Measurements from ENCODE around the gene CAST. TPM values are rescaled to one million over a fixed set of nuclear protein-coding genes. Genes with fewer than 3 reads are reported as not detected.

Gene CAST
- polyA plus RNA-seq, 1 experiment: 191 TPM

- H3K27me3 ChIP-seq (ENCODE audit: control insufficient read depth, insufficient read depth, low read length): no peaks in the 10 kb centered on the region
- DNase-seq (ENCODE audit: low read depth, low spot score): no peak
- H3K27ac ChIP-seq (ENCODE audit: low read depth, low read length): no peak overlapping the region
- TF ChIP-seq CTCF (IDR thresholded peaks at IDR 0.05; ENCODE audit: low read depth, low read length): no peak
- no peaks in the 10 kb centered on the region for H3K9me3 ChIP-seq (ENCODE audit: control insufficient read depth, insufficient read depth, low read length)
- ChIA-PET CTCF (interaction anchor here (0.7 to 1.8 kb wide), 4 partner anchors 14 to 120 kb away, joined by 3 to 5 read pairs (median 4); no protein-coding TSS in a partner anchor), POLR2A (no interaction called here)
- no peak overlapping the region for H3K4me3 ChIP-seq (ENCODE audit: low read depth, low read length)
Observed at GRCh38 chr5:96733771-96734500, 71.8 kb downstream of the CAST start.

DNA sequence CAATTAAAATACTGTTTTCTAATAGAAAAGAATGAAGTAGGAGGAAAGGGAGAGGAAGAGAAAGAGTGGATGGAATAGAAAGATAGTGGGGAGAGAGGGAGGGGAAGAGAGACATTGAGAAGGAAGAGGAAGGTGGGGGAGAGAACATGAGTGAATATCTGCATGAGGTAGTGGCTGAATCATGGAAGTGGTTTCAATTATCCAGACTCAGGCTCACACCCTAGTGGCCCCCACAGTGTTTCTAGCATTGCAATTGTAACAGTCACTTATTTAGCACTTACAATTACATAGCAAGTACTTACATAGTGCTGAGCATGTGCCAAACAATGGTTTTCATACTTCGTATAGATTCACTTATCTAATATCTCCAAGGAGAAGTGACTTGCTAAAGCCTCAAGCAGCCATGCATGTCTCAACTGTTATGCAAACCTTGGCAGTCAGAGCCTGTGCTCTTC lies 72.7 kb downstream of the CAST start:
- ChIA-PET POLR2A (no interaction called here), CTCF (interaction anchor here (1.0 kb wide), 1 partner anchor 18 kb away, joined by 4 read pairs; no protein-coding TSS in a partner anchor)
- H3K4me3 ChIP-seq (ENCODE audit: low read depth, low read length): no peak overlapping the region
- H3K27me3 ChIP-seq (ENCODE audit: control insufficient read depth, insufficient read depth, low read length): no peaks in the 10 kb centered on the region
- no peak for DNase-seq (ENCODE audit: low read depth, low spot score)
- H3K27ac ChIP-seq (ENCODE audit: low read depth, low read length): no peak overlapping the region
- no peak for TF ChIP-seq CTCF (IDR thresholded peaks at IDR 0.05; ENCODE audit: low read depth, low read length)
- no peaks in the 10 kb centered on the region for H3K9me3 ChIP-seq (ENCODE audit: control insufficient read depth, insufficient read depth, low read length)

DNA sequence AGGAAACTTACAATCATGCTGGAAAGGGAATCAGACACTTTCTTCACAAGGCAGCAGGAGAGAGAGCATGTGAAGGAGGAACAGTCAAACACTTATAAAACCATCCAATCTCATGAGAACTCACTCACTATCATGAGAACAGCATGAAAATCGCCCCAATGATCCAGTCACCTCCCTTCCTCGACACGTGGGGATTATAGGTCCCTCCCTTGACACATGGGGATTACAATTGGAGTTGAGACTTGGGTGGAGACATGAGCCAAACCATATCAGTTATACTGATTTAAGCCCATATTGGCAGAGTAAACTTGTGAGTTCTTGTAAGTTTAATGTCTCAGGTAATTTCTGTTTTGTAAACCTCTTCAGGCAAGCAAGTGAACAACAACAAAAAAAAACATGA lies 74.8 kb downstream of the CAST start:
- H3K4me3 ChIP-seq (ENCODE audit: low read depth, low read length): no peak overlapping the region
- no peaks in the 10 kb centered on the region for H3K9me3 ChIP-seq (ENCODE audit: control insufficient read depth, insufficient read depth, low read length)
- no peak overlapping the region for H3K27ac ChIP-seq (ENCODE audit: low read depth, low read length)
- POLR2A ChIA-PET: no interaction called here
- CTCF ChIA-PET: no interaction called here
- DNase-seq (ENCODE audit: low read depth, low spot score): no peak
- no peaks in the 10 kb centered on the region for H3K27me3 ChIP-seq (ENCODE audit: control insufficient read depth, insufficient read depth, low read length)
- no peak for TF ChIP-seq CTCF (IDR thresholded peaks at IDR 0.05; ENCODE audit: low read depth, low read length)

DNA sequence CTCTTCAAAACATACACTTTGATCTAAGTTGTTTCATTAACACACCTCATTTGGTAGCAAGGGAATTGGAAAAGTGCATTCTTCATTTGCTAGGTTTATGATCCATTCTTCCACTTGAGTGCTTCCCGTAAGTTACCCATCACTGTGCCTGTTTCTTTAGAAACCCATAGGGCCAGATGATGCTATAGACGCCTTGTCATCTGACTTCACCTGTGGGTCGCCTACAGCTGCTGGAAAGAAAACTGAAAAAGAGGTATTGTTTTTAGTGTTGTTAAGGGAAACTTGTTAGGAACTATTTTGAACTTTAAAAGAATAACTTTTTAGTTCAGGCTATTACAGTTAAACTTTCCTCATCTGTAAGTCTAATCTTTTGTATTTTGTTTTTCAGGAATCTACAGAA lies 78.9 kb downstream of the CAST start:
- ChIA-PET CTCF (interaction anchor here (1.3 kb wide), 1 partner anchor 11 kb away, joined by 6 read pairs; no protein-coding TSS in a partner anchor), POLR2A (no interaction called here)
- DNase-seq (ENCODE audit: low read depth, low spot score): no peak
- Histone ChIP-seq H3K27ac (ENCODE audit: low read depth, low read length) (no peak overlapping the region), H3K4me3 (ENCODE audit: low read depth, low read length) (no peak overlapping the region), H3K9me3 (ENCODE audit: control insufficient read depth, insufficient read depth, low read length) (no peaks in the 10 kb centered on the region), H3K27me3 (ENCODE audit: control insufficient read depth, insufficient read depth, low read length) (no peaks in the 10 kb centered on the region)
- no peak for TF ChIP-seq CTCF (IDR thresholded peaks at IDR 0.05; ENCODE audit: low read depth, low read length)

GRCh38 chr5:96741891-96742309 lies 79.7 kb downstream of the CAST start:
- H3K27me3 ChIP-seq (ENCODE audit: control insufficient read depth, insufficient read depth, low read length): no peaks in the 10 kb centered on the region
- TF ChIP-seq CTCF (IDR thresholded peaks at IDR 0.05; ENCODE audit: low read depth, low read length): no peak
- DNase-seq (ENCODE audit: low read depth, low spot score): no peak
- ChIA-PET CTCF (interaction anchor here (1.3 to 1.7 kb wide), 3 partner anchors 11 to 128 kb away, joined by 6 to 12 read pairs (median 6); no protein-coding TSS in a partner anchor), POLR2A (no interaction called here)
- no peak overlapping the region for H3K4me3 ChIP-seq (ENCODE audit: low read depth, low read length)
- H3K27ac ChIP-seq (ENCODE audit: low read depth, low read length): no peak overlapping the region
- no peaks in the 10 kb centered on the region for H3K9me3 ChIP-seq (ENCODE audit: control insufficient read depth, insufficient read depth, low read length)

Measured in AG04450 (cell line).